Smooth muscle cell (in vitro differentiated cells): ENCODE measurements around the gene ANGPTL4. TPM values are rescaled to one million over a fixed set of nuclear protein-coding genes. Genes with fewer than 3 reads are reported as not detected.

ENCODE experiments used
- DNase-seq: peaks from one replicate; lab custom pipeline; 2025; ENCODE audit not compliant: unreplicated experiment; lab: John Stamatoyannopoulos, UW
- H2AFZ ChIP-seq: fragments of 200-600 bp; sonication (generic); 2 replicates; pipeline ENCODE4 v1.6.0; 2016; ENCODE audit warnings: antibody characterized with exemption, low read depth, mild to moderate bottlenecking
- H3F3A ChIP-seq: fragments of 200-600 bp; sonication (generic); 2 replicates; pipeline ENCODE4 v1.6.0; 2017; ENCODE audit warnings: antibody characterized with exemption, low read depth
- H3K27ac ChIP-seq: fragments of 200-600 bp; sonication (generic); 2 replicates; pipeline ENCODE4 v1.5.1; 2016; ENCODE audit warnings: low read depth, mild to moderate bottlenecking
- H3K27me3 ChIP-seq: fragments of 200-600 bp; sonication (generic); 2 replicates; pipeline ENCODE4 v1.6.1; 2016; ENCODE audit warnings: low read depth, mild to moderate bottlenecking
- H3K36me3 ChIP-seq: fragments of 200-600 bp; sonication (generic); 2 replicates; pipeline ENCODE4 v1.5.1; 2016; ENCODE audit warnings: low read depth
- H3K4me1 ChIP-seq: fragments of 200-600 bp; sonication (generic); 2 replicates; pipeline ENCODE4 v1.5.1; 2016; ENCODE audit warnings: low read depth
- H3K4me2 ChIP-seq: fragments of 200-600 bp; sonication (generic); 2 replicates; pipeline ENCODE4 v1.6.0; 2016; ENCODE audit warnings: mild to moderate bottlenecking
- H3K4me3 ChIP-seq: fragments of 200-600 bp; sonication (generic); 2 replicates; pipeline ENCODE4 v1.5.1; 2016; ENCODE audit warnings: mild to moderate bottlenecking
- H3K79me2 ChIP-seq: fragments of 200-600 bp; sonication (generic); 2 replicates; pipeline ENCODE4 v1.6.0; 2016; ENCODE audit warnings: low read depth, mild to moderate bottlenecking
- H3K9ac ChIP-seq: fragments of 200-600 bp; sonication (generic); 2 replicates; pipeline ENCODE4 v1.6.0; 2016; ENCODE audit warnings: low read depth
- H3K9me3 ChIP-seq: fragments of 200-600 bp; sonication (generic); replicated peaks from 2 replicates; pipeline ENCODE4 v1.5.1; 2016; ENCODE audit warnings: low read depth
- H4K20me1 ChIP-seq: fragments of 200-600 bp; sonication (generic); 2 replicates; pipeline ENCODE4 v1.6.0; 2016; ENCODE audit warnings: low read depth
- WGBS: methylation state at CpG from one replicate; pipeline ENCODE4 v1.1.7; 2016; ENCODE audit warnings: low lambda C conversion rate; 5-methylcytosine and 5-hydroxymethylcytosine counted together
- polyA plus RNA-seq: library from polyadenylated mRNA; unstranded; fragments of >200 nt; fragmentation: Nextera tagmentation; extraction: Ambion mirVana; gene quantifications from 2 replicates; pipeline ENCODE4 v1.2.1, GENCODE V29; 2016
- total RNA-seq: library from RNA; depleted of rRNA; stranded (reverse); fragments of >200 nt; gene quantifications from 2 replicates; pipeline ENCODE4 v1.2.3, GENCODE V29; 2014
- TF ChIP-seq, protein P1 (sequence below): fragments of 200-600 bp; sonication (generic); IDR thresholded peaks from 2 replicates; pipeline ENCODE4 v1.5.1; 2017; ENCODE audit warnings: borderline replicate concordance, mild to moderate bottlenecking, antibody characterized with exemption; ENCODE audit not compliant: insufficient read depth, poor library complexity, severe bottlenecking

The ANGPTL4 gene
- total and polyA plus RNA-seq, 2 experiments from 2014 or later = 10.2 to 18.7 TPM

DNA sequence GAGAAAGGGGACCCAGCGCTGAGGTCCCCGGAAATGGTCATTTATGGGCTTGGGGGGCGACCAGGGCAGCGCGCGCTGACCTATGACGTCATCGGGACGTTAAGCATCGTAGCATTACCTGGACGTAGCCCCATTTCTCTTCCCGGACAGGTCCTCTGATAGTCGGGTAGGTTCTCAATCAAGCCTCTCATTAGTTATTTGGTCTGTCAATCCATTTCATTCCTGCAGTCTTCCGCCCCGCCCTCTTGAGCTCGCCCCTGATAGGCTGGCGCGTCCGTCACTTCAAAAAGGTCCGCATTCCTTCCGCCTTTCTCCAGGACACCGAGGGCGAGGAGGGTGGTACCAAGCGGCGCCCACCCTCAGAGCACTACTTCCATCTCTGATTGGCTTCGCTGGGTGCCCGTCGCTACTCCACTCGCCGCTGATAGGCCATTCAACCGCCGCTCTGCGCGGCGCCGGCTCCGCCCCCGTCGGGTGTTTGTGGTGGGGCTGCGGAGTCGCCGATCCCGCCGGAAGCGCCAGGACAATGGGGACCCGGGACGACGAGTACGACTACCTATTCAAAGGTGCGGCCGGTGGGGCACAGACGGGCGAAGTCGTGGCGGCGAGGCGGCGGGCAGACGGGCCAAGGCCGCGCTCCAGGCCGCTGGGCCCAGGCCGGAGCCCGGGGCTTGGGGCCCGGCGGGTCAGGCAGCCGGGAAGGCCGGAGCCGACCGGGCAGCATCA is 26.1 kb downstream of the ANGPTL4 start, which contains the start of gene RAB11B:
TSS of gene RAB11B (plus strand) at position 470 of the 726 bp plus-strand sequence. CDS start at position 527, 57 bp downstream.
- under 1% methylated on average over 58 of the region's 70 CpGs for WGBS

DNA sequence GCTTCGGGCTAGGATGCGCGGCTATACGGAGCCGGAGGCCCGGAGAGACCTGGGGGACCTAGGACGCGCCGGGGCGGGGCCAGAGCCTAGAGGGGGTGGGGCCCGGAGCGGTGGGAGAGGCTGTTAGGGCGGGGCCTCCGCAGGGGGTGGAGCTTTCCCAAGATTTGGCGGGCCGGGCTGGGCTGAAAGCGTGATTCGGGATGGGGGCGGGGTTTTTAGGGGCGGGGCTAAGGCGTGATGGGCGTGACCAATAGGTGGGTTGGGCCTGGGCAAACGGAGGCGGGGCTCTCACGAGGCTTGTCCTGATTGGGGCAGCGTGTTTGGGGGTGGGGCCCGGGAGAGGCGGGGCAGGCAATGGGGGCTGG is 26.6 kb downstream of the ANGPTL4 start:
- H3F3A ChIP-seq = no peaks in the 10 kb centered on the region
- peak overlapping the region; percentile 93 for H3K4me2 ChIP-seq
- peak overlapping the region; percentile 100 for H3K27ac ChIP-seq
- H3K79me2 ChIP-seq = peaks cover 47% of the 10 kb centered on the region
- peak overlapping the region; percentile 99 for H3K4me3 ChIP-seq
- peaks cover 49% of the 10 kb centered on the region for H4K20me1 ChIP-seq
- peak overlapping the region; percentile 100 for H3K9ac ChIP-seq
- TF ChIP-seq, protein P1, sequence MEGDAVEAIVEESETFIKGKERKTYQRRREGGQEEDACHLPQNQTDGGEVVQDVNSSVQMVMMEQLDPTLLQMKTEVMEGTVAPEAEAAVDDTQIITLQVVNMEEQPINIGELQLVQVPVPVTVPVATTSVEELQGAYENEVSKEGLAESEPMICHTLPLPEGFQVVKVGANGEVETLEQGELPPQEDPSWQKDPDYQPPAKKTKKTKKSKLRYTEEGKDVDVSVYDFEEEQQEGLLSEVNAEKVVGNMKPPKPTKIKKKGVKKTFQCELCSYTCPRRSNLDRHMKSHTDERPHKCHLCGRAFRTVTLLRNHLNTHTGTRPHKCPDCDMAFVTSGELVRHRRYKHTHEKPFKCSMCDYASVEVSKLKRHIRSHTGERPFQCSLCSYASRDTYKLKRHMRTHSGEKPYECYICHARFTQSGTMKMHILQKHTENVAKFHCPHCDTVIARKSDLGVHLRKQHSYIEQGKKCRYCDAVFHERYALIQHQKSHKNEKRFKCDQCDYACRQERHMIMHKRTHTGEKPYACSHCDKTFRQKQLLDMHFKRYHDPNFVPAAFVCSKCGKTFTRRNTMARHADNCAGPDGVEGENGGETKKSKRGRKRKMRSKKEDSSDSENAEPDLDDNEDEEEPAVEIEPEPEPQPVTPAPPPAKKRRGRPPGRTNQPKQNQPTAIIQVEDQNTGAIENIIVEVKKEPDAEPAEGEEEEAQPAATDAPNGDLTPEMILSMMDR = no peak
- H3K9me3 ChIP-seq = no peaks in the 10 kb centered on the region
- peaks cover 4% of the 10 kb centered on the region for H3K4me1 ChIP-seq
- peak; percentile 95 for DNase-seq
- no peaks in the 10 kb centered on the region for H3K36me3 ChIP-seq
- no peak overlapping the region for H2AFZ ChIP-seq
- WGBS = 0% methylated on average over 6 of the region's 28 CpGs
- no peaks in the 10 kb centered on the region for H3K27me3 ChIP-seq

More for the DNA sequence above, 26.1 kb downstream of the ANGPTL4 start, which contains the start of gene RAB11B:
- Histone ChIP-seq H3K27ac (peak within 1 kb of the TSS; percentile 100), H3K9me3 (no peaks in the 10 kb centered on the region), H3K4me3 (peak within 1 kb of the TSS; percentile 99), H4K20me1 (peaks cover 43% of the 10 kb centered on the region), H3K4me2 (peak within 1 kb of the TSS; percentile 93), H3F3A (no peaks in the 10 kb centered on the region), H2AFZ (peak within 1 kb of the TSS; percentile 47), H3K4me1 (peaks cover 4% of the 10 kb centered on the region), H3K36me3 (no peaks in the 10 kb centered on the region), H3K9ac (peak within 1 kb of the TSS; percentile 100), H3K79me2 (peaks cover 42% of the 10 kb centered on the region), H3K27me3 (no peaks in the 10 kb centered on the region)
- TF ChIP-seq, protein P1 = no peak
- peak; percentile 88 for DNase-seq

DNA sequence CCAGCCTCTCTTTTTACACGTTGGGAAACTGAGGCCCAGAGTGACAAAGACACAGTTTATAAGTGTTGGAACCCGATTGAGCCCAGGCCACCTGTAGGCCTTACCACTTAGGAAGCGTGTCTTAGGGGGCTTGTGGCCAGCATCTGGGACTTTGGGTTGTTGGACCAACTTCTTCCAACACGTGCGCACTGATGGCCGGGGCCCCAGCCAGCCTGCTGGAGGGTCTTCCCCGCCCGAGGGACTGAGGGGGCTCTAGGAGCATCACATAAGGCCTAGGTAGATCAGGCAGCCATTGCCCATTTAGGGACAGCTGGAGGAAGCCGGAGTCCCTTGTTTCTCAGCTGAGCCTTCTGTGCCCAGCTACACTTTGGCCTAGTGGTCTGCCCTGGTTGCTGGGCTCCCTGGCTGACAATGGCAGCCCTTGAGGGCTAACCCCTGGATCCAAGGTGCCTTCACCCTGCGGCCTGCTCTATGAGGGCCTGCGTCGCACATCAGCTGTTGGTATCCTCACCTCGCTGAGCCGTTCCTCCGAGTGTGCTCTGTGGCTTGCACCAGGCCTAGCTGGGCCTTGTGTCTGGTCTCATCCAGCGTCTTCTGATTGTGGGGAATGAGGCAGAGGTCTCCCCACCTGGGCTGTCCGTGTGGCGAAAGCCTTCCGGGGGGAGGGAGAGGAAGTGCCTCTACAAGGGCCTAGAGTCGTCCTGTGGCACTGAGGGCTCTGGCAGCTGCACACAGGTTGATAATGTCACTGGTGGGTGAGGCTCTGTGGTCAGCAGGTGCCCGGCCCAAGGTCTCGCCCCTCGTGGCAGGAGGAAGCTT is 27.5 kb downstream of the ANGPTL4 start:
- WGBS = 89% methylated on average over 23 of the region's 23 CpGs
- no peak overlapping the region for H2AFZ ChIP-seq
- no peak for DNase-seq
- H4K20me1 ChIP-seq = peaks cover 57% of the 10 kb centered on the region
- peak overlapping the region; percentile 83 for H3K4me2 ChIP-seq
- TF ChIP-seq, protein P1 = no peak
- H3K4me3 ChIP-seq = peak overlapping the region; percentile 99
- H3K9ac ChIP-seq = no peak overlapping the region
- H3K36me3 ChIP-seq = no peaks in the 10 kb centered on the region
- H3F3A ChIP-seq = no peaks in the 10 kb centered on the region
- peaks cover 4% of the 10 kb centered on the region for H3K4me1 ChIP-seq
- H3K27me3 ChIP-seq = no peaks in the 10 kb centered on the region
- peaks cover 55% of the 10 kb centered on the region for H3K79me2 ChIP-seq
- H3K27ac ChIP-seq = no peak overlapping the region
- H3K9me3 ChIP-seq = no peaks in the 10 kb centered on the region
